Liver (tissue), 3 donors: Measurements from ENCODE around the gene ALG1L2.
"Not testable (repeated sequence)": the region's sequence is repeated elsewhere in the genome, so short reads cannot be mapped to it uniquely, and the experiment has no call there.

Experiments used
- CTCF ChIP-seq: fragments of 150-350 bp; IDR thresholded peaks from 2 replicates; pipeline ENCODE4 v1.5.1; 2017; ENCODE audit warnings: improper control_type of control experiment, low read depth, low read length; ENCODE audit not compliant: missing input control
- MAX ChIP-seq: IDR thresholded peaks from 2 replicates; pipeline ENCODE4 v1.6.1; 2016; ENCODE audit warnings: antibody characterized with exemption
- RXRA ChIP-seq, 2 donors: IDR thresholded peaks; 2 replicates each; pipeline ENCODE4 v1.6.1; 2017 to 2018; ENCODE audit warnings: antibody characterized with exemption in 2 of 2, mild to moderate bottlenecking in 1 of 2
- TAF1 ChIP-seq: conservative IDR thresholded peaks from 2 replicates; pipeline ENCODE4 v1.6.1; 2016; ENCODE audit warnings: antibody characterized with exemption, mild to moderate bottlenecking
- YY1 ChIP-seq: IDR thresholded peaks from 2 replicates; pipeline ENCODE4 v1.6.1; 2016; ENCODE audit warnings: antibody characterized with exemption, mild to moderate bottlenecking
- TF ChIP-seq, protein P1 (sequence below): IDR thresholded peaks from 2 replicates; pipeline ENCODE4 v1.6.1; 2016; ENCODE audit warnings: antibody characterized with exemption, mild to moderate bottlenecking
- donor health status: healthy.
- donor health status: healthy.

- not testable (repeated sequence) for TF ChIP-seq RXRA (IDR thresholded peaks at IDR 0.05); MAX; CTCF; YY1; TAF1
- TF ChIP-seq, protein P1, sequence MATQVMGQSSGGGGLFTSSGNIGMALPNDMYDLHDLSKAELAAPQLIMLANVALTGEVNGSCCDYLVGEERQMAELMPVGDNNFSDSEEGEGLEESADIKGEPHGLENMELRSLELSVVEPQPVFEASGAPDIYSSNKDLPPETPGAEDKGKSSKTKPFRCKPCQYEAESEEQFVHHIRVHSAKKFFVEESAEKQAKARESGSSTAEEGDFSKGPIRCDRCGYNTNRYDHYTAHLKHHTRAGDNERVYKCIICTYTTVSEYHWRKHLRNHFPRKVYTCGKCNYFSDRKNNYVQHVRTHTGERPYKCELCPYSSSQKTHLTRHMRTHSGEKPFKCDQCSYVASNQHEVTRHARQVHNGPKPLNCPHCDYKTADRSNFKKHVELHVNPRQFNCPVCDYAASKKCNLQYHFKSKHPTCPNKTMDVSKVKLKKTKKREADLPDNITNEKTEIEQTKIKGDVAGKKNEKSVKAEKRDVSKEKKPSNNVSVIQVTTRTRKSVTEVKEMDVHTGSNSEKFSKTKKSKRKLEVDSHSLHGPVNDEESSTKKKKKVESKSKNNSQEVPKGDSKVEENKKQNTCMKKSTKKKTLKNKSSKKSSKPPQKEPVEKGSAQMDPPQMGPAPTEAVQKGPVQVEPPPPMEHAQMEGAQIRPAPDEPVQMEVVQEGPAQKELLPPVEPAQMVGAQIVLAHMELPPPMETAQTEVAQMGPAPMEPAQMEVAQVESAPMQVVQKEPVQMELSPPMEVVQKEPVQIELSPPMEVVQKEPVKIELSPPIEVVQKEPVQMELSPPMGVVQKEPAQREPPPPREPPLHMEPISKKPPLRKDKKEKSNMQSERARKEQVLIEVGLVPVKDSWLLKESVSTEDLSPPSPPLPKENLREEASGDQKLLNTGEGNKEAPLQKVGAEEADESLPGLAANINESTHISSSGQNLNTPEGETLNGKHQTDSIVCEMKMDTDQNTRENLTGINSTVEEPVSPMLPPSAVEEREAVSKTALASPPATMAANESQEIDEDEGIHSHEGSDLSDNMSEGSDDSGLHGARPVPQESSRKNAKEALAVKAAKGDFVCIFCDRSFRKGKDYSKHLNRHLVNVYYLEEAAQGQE, result not testable (repeated sequence)
Observed at GRCh38 chr3:130083363-130084090, 1.9 kb downstream of the ALG1L2 start.
